Activated T-cell treated with anti-CD3 and anti-CD28 coated beads, Interleukin-2, amount 50 U/mL, for 1 hour (primary cell): ENCODE data around the gene PRADC1.
A peak's percentile ranks its signal among the peaks of the same experiment; 100 is the strongest.

ENCODE experiments used
- DNase-seq: peaks from one replicate; pipeline ENCODE4 v3.0.0-alpha.2; 2020

Gene PRADC1

GRCh38 chr2:73258186-73258912 is 25.3 kb upstream of the PRADC1 start:
- no peak for DNase-seq

DNA sequence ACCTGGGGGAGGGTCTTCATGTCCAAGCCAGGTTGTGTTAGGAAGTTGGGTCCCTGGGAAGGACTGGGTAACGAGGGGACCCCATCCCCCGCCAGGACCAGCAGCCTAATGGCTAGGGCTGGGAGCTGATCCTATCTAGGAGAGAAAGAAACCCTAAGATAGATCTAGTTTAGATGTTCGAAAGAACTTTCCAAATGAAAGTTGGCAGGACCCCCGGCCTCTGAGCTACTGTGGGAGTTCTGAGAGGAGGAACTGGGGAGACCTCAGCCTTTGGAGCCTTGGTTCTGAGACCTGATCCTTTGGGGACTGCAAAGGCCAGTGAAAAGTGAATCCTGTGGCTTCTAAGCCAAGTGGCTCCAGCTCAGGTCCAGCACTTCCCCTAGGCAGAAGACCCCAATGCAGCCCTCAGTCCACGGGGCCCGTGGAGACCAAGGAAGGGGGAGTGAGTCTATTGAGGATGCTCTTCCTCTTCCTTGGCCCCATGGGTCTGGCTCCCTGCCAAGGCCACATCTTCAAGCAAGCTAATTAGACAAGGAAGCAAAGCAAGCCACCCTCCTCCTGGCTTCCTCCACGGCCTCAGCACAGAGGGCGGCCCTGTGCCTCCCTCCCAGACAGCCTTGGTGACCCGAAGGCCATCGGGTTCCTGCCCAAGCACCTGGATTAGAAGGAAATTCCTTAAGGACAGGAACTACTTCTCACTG is 24.5 kb upstream of the PRADC1 start:
- DNase-seq: peak; percentile 27

GRCh38 chr2:73257021-73257420 is 24.0 kb upstream of the PRADC1 start:
- no peak for DNase-seq

DNA sequence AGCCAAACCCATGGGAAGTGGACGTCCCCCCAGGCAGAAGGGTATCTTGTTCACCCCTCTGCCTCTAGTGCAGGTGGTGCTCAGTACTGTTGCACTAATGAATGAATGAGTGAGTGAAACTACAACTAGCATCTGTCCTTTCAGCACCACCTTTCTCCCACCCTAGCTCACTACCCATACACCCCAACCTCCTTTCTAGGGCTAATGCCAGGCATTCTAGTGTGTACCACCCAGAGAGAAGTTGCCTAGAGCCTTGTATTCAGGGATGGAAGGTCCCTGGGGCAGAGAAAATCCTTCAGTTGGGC is 23.5 kb upstream of the PRADC1 start:
- DNase-seq: no peak

- DNase-seq: no peak
These were observed 23.0 kb upstream of the PRADC1 start for GRCh38 chr2:73255907-73256617.

- DNase-seq: no peak
These were observed 22.1 kb upstream of the PRADC1 start for GRCh38 chr2:73255007-73255644.

- no peak for DNase-seq
These were observed 21.4 kb upstream of the PRADC1 start for GRCh38 chr2:73254343-73255006.

- DNase-seq: no peak
These were observed 20.9 kb upstream of the PRADC1 start for GRCh38 chr2:73253901-73254300.

GRCh38 chr2:73253400-73253799 is 20.4 kb upstream of the PRADC1 start:
- no peak for DNase-seq

DNA sequence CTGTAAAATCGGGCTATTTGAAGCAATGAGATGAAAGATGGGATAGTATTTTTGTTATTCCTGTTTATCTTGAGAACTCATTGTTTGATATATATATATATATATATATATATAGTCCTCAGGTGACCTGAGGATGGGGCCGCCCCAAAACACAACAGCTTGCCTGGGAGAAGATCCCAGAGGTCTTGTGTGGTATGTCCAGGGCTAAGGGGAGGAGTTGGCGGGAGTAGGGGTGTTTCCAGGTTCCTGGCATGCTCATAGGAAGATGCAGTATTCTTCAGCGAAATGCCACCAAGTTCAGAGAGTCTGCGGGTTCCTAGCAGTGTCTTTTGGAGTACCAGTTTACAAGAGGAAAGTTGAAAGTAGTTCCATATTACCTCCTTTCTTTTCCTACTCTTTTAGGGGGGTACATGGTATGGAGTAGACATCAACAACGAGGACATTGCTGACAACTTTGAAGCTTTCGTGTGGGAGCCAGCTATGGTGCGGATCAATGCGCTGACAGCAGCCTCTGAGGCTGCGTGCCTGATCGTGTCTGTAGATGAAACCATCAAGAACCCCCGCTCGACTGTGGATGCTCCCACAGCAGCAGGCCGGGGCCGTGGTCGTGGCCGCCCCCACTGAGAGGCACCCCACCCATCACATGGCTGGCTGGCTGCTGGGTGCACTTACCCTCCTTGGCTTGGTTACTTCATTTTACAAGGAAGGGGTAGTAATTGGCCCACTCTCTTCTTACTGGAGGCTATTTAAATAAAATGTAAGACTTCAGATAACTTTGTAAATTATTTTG is 19.4 kb upstream of the PRADC1 start:
- no peak for DNase-seq

GRCh38 chr2:73250872-73251846 is 18.1 kb upstream of the PRADC1 start:
- peak; percentile 12 for DNase-seq

DNA sequence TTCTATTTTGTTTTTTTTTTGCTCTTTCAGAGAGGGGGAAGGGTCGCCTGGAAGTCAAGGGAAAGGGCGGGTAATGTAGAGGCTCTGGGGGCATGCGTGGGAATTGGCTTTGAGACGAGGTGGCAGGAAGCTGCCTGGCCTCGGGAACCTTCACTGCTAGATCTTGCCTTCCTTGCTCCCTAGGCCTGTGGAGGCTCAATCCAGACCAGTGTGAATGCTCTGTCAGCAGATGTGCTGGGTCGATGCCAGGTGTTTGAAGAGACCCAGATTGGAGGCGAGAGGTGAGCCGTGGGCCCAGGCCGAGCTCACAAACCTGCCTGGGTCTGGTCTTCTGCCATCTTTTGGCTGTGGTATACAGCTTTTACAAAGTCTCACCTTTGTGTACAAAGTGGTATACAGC is 16.6 kb upstream of the PRADC1 start:
- DNase-seq: peak; percentile 1

- DNase-seq: no peak
These were observed 13.8 kb upstream of the PRADC1 start for GRCh38 chr2:73246850-73247249.

- no peak for DNase-seq
These were observed 11.5 kb upstream of the PRADC1 start for GRCh38 chr2:73244580-73244979.

DNA sequence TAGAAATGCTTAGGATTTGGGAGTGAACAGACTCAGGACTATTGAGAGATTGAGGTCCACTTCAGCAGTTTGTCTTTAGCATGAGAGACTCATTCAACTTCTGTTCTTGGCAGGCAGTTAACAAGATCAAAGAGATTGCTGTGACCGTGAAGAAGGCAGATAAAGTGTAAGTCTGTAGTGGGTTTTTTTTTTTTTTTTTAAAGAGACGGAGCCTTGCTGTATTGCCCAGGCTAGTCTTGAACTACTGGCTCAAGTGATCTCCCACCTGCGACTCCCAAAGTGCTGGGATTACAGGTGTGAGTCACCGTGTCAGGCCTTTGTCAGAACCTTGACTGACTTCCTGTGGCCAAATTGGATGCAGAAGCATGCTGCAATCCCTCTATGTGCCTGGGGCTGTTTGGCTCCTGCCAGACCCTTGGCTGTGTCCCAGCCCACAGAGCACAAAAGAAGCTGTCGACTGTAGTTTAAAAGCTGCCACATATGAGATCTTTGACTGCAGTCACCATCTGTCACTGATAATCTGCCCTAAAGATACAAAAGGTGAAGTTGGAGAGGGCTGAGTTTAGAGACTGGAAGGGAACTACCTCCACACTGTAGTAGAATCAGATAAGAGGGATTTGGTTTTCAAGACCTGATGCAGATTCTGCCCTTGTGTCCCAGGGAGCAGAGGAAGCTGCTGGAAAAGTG is 11.0 kb upstream of the PRADC1 start:
- no peak for DNase-seq

GRCh38 chr2:73239776-73240175 is 6.7 kb upstream of the PRADC1 start:
- DNase-seq: no peak

DNA sequence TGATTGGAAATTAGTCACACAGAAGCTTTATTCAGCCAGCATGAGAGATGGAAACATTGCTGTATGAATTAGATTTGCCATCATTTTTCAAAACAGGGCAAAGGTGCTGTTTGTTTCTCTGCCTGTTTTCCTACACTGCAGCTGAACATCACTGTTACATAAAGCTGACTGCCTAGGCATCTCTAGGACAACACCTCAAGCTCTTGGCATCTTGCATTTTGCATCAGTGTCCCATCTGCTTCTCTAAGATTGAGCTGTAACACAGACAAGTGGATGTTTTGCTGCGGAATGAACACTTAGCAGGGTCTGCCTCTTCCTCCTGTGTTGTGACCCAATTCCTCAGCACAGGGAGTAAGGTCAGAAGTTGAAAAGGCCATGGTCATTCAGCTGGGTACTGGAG is 5.9 kb upstream of the PRADC1 start:
- DNase-seq: no peak

- DNase-seq: no peak
These were observed 5.1 kb upstream of the PRADC1 start for GRCh38 chr2:73238149-73238548.

- DNase-seq: no peak
These were observed 4.1 kb upstream of the PRADC1 start for GRCh38 chr2:73237168-73237567.

DNA sequence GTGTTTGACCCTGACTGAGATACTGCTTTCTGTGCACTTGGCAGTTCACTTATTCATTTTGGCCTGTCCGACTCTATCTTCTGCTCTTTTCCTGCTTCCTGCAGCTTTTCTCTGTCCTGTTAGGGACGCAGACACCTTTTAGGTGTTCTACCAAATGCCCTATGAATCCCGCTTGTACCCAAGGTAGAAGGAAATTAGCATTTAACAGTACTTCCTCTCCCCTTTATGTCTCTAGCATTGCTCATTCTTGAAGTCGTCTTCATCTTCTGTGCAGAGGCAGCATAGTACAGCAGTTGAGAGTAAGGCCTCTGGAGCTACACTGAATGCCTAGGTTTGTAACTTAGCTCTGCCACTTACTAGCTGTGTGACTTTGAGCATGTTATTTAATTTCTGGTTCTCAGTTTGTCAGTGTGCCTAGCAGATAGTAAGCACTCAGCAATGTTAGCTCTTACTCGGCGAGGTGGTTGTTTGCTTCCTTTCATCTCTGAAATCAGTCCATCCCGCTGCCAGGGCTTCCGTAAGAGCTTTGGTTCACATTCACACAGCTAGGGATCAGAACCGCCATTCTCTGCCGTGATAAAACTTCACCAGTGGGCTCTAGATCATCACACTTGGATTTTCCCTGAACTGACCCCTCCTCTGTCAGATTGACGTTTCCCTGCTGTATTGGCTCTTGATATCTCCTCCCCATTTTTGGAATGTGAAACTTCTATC is 2.4 kb upstream of the PRADC1 start:
- no peak for DNase-seq
